ENCODE measurements around the gene DRAM2. TPM values are rescaled to one million over a fixed set of nuclear protein-coding genes. Genes with fewer than 3 reads are reported as not detected.

DRAM2 gene
- total and polyA plus RNA-seq, 9 of the 15 experiments (the other 6 are each of a cell fraction or from before 2014, with no cell fraction given), result 29.0 to 161 (median 53.5) TPM

- peak; percentile 41; the same call in 1 of the 2 replicates for TF ChIP-seq JUN (IDR thresholded peaks at IDR 0.05; ENCODE audit: borderline replicate concordance, low read depth, low read length)
- no peak for TF ChIP-seq JUN (CRISPR knock-in tag; IDR thresholded peaks at IDR 0.05; ENCODE audit: borderline replicate concordance)
- TF ChIP-seq HMGN3 (IDR thresholded peaks at IDR 0.05; ENCODE audit: borderline replicate concordance, extremely low read depth, insufficient read length, low read depth, low read length), result peak; percentile 92
- TF ChIP-seq, protein P1, sequence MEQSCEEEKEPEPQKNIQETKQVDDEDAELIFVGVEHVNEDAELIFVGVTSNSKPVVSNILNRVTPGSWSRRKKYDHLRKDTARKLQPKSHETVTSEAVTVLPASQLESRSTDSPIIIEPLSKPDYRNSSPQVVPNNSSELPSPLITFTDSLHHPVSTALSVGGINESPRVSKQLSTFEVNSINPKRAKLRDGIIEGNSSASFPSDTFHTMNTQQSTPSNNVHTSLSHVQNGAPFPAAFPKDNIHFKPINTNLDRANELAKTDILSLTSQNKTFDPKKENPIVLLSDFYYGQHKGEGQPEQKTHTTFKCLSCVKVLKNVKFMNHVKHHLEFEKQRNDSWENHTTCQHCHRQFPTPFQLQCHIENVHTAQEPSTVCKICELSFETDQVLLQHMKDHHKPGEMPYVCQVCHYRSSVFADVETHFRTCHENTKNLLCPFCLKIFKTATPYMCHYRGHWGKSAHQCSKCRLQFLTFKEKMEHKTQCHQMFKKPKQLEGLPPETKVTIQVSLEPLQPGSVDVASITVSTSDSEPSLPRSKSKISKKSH (CRISPR knock-in tag; IDR thresholded peaks at IDR 0.05), result no peak
- TF ChIP-seq THRB (CRISPR knock-in tag; conservative IDR thresholded peaks at IDR 0.05), result peak; percentile 87; the same call in 1 of the 2 replicates
- peak; percentile 70; the same call in 1 of the 2 replicates for TF ChIP-seq MTA3 (IDR thresholded peaks at IDR 0.05; ENCODE audit: borderline replicate concordance)
- TF ChIP-seq HNRNPLL (IDR thresholded peaks at IDR 0.05; ENCODE audit: low read depth, low read length, poor library complexity, severe bottlenecking), result no peak
- TF ChIP-seq, protein P2, sequence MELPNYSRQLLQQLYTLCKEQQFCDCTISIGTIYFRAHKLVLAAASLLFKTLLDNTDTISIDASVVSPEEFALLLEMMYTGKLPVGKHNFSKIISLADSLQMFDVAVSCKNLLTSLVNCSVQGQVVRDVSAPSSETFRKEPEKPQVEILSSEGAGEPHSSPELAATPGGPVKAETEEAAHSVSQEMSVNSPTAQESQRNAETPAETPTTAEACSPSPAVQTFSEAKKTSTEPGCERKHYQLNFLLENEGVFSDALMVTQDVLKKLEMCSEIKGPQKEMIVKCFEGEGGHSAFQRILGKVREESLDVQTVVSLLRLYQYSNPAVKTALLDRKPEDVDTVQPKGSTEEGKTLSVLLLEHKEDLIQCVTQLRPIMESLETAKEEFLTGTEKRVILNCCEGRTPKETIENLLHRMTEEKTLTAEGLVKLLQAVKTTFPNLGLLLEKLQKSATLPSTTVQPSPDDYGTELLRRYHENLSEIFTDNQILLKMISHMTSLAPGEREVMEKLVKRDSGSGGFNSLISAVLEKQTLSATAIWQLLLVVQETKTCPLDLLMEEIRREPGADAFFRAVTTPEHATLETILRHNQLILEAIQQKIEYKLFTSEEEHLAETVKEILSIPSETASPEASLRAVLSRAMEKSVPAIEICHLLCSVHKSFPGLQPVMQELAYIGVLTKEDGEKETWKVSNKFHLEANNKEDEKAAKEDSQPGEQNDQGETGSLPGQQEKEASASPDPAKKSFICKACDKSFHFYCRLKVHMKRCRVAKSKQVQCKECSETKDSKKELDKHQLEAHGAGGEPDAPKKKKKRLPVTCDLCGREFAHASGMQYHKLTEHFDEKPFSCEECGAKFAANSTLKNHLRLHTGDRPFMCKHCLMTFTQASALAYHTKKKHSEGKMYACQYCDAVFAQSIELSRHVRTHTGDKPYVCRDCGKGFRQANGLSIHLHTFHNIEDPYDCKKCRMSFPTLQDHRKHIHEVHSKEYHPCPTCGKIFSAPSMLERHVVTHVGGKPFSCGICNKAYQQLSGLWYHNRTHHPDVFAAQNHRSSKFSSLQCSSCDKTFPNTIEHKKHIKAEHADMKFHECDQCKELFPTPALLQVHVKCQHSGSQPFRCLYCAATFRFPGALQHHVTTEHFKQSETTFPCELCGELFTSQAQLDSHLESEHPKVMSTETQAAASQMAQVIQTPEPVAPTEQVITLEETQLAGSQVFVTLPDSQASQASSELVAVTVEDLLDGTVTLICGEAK (IDR thresholded peaks at IDR 0.05), result no peak
- TF ChIP-seq, protein P2 (CRISPR knock-in tag; IDR thresholded peaks at IDR 0.05), result no peak
- no peak for TF ChIP-seq HOXB6 (CRISPR knock-in tag; IDR thresholded peaks at IDR 0.05; ENCODE audit: borderline replicate concordance)
- no peak for TF ChIP-seq TRIM28 (IDR thresholded peaks at IDR 0.05)
- TF ChIP-seq ZNF263 (CRISPR knock-in tag; IDR thresholded peaks at IDR 0.05; ENCODE audit: borderline replicate concordance), result no peak
- peak; percentile 38; the same call in 1 of the 2 replicates for TF ChIP-seq ETV1 (tag; conservative IDR thresholded peaks at IDR 0.05; ENCODE audit: low read depth)
Measured at GRCh38 chr1:111161843-111162487, 22.1 kb upstream of the DRAM2 start (continued).

All from K562 (cell line).